HepG2 (cell line): ENCODE data around the gene ZNF445. TPM values are rescaled to one million over a fixed set of nuclear protein-coding genes. Genes with fewer than 3 reads are reported as not detected.
"Not testable (repeated sequence)": the region's sequence is repeated elsewhere in the genome, so short reads cannot be mapped to it uniquely, and the experiment has no call there.

Experiments
- ATAC-seq: fragments of 200-7000 bp; cut with Tn5 transposase; 3 replicates; pipeline ENCODE4 v1.9.1; 2020; ENCODE audit warnings: mild to moderate bottlenecking, moderate library complexity
- BruUV-seq: library from RNA; stranded (reverse); fragments of 400-500 nt; replicated peaks from 2 replicates; lab custom pipeline; 2021; lab: Mats Ljungman, UMichigan
- CTCF ChIA-PET: fragments of 300-600 bp; formaldehyde crosslinking; extraction: SDS; loops from one replicate; lab custom pipeline; 2021; ENCODE audit warnings: low total read pairs, inconsistent platforms, low intra/inter-chr PET ratio; lab: Yijun Ruan, JAX
- POLR2A ChIA-PET: fragments of 350-600 bp; sonication (Branson Sonifier 250); formaldehyde crosslinking; loops from one replicate; lab custom pipeline; 2020; ENCODE audit warnings: antibody characterized with exemption, inconsistent platforms; lab: Yijun Ruan, JAX
- DNase-seq: peaks from one replicate; pipeline ENCODE4 v3.0.0-alpha.2; 2015; ENCODE audit warnings: low spot score
- FAIRE-seq: peaks from 3 replicates; lab custom pipeline; 2011; peaks lifted over from hg19 to GRCh38; lab: Jason Lieb, UNC
- H2AFZ ChIP-seq: one replicate; pipeline ENCODE4 v1.6.1; 2011; ENCODE audit warnings: low read length, inconsistent platforms
- H3K27ac ChIP-seq: fragments of 300-600 bp; 3 replicates; pipeline ENCODE4 v1.8.0; 2011; ENCODE audit warnings: mixed run types, mild to moderate bottlenecking, mixed read lengths, low read length, inconsistent platforms; ENCODE audit not compliant: insufficient read depth; ENCODE audit errors: extremely low read length
- H3K27me3 ChIP-seq, 2 experiments: fragments of 200-600 bp in 1 of 2; 2 replicates in 1 of 2; 3 replicates in 1 of 2; pipeline versions ENCODE4 v1.6.0 to v1.8.0; 2011; ENCODE audit warnings: low read length in 2 of 2, mild to moderate bottlenecking in 2 of 2, moderate library complexity in 2 of 2, inconsistent platforms in 1 of 2; ENCODE audit not compliant: insufficient read depth in 2 of 2, control insufficient read depth in 1 of 2
- H3K36me3 ChIP-seq, 2 experiments: fragments of 200-600 bp in 1 of 2; replicated peaks in 1 of 2; 2 replicates in 1 of 2; 3 replicates in 1 of 2; pipeline versions ENCODE4 v1.5.1 to v1.8.0; 2011; ENCODE audit warnings: low read length in 2 of 2, inconsistent platforms in 1 of 2; ENCODE audit not compliant: insufficient read depth in 2 of 2, control insufficient read depth in 1 of 2
- H3K4me1 ChIP-seq: 2 replicates; pipeline ENCODE4 v1.5.1; 2012; ENCODE audit warnings: low read length, inconsistent platforms; ENCODE audit not compliant: insufficient read depth
- H3K4me2 ChIP-seq: 2 replicates; pipeline ENCODE4 v1.6.0; 2011; ENCODE audit warnings: low read depth, low read length, inconsistent platforms
- H3K4me3 ChIP-seq, 3 experiments: fragments of 200-600 bp in 1 of 3; sonication (generic), shearing (Covaris generic) in 1 of 3; replicated peaks in 1 of 3; 2 replicates each; pipeline ENCODE4 v1.5.1; 2011 to 2016; ENCODE audit warnings: low read length in 3 of 3, inconsistent platforms in 2 of 3, low read depth in 2 of 3, mild to moderate bottlenecking in 2 of 3, control low read depth in 1 of 3, mixed read lengths in 1 of 3; ENCODE audit not compliant: insufficient read depth in 1 of 3
- H3K79me2 ChIP-seq: one replicate; pipeline ENCODE4 v1.6.1; 2011; ENCODE audit warnings: low read length, inconsistent platforms; ENCODE audit not compliant: insufficient read depth
- H3K9ac ChIP-seq: 2 replicates; pipeline ENCODE4 v1.6.0; 2011; ENCODE audit warnings: mild to moderate bottlenecking, low read depth, low read length, inconsistent platforms; ENCODE audit not compliant: insufficient read depth
- H3K9me3 ChIP-seq: 2 replicates; pipeline ENCODE4 v1.5.1; 2012; ENCODE audit warnings: mild to moderate bottlenecking, low read length
- H4K20me1 ChIP-seq: 2 replicates; pipeline ENCODE4 v1.6.0; 2011; ENCODE audit warnings: inconsistent platforms, mild to moderate bottlenecking, low read length, moderate library complexity; ENCODE audit not compliant: insufficient read depth
- NFAT5 ChIP-seq: sonication (generic); formaldehyde crosslinking; IDR thresholded peaks from 2 replicates; pipeline ENCODE4 v1.4.0; 2020; ENCODE audit warnings: missing genetic modification reagents
- SP1 ChIP-seq, 2 experiments: fragments of 450-650 bp in 1 of 2; sonication (generic) in 1 of 2; formaldehyde crosslinking in 1 of 2; IDR thresholded peaks; 2 replicates each; pipeline versions ENCODE4 v1.4.0 to v1.6.1; 2016 to 2020; ENCODE audit warnings: missing genetic modification reagents in 1 of 2
- ZEB1 ChIP-seq: IDR thresholded peaks from 2 replicates; pipeline ENCODE4 v1.6.1; 2012; ENCODE audit warnings: mild to moderate bottlenecking, low read depth, inconsistent platforms; ENCODE audit not compliant: insufficient replicate concordance
- WGBS: methylation state at CpG from one replicate; pipeline ENCODE4 v1.1.6; 2017; ENCODE audit warnings: low lambda C conversion rate; 5-methylcytosine and 5-hydroxymethylcytosine counted together
- in situ Hi-C: cut with HindIII; loops from 2 replicates; pipeline ENCODE4 v1.10.0; 2017; ENCODE audit warnings: low pct_unique_long_range_greater_than_20kb; ENCODE audit not compliant: extremely low pct_ligation_motif_present
- intact Hi-C: fragments of 100-400 bp; cut with micrococcal nuclease; formaldehyde crosslinking; loops from one replicate; pipeline ENCODE4 v1.10.0; 2022; ENCODE audit not compliant: unreplicated experiment
- polyA plus RNA-seq, 8 experiments: library from polyadenylated mRNA; depleted of rRNA in 3 of 8; stranded (reverse) in 7 of 8; unstranded in 1 of 8; fragments of >200 nt; fragmentation: Illumina TruSeq in 4 of 8; extraction: Trizol in 4 of 8; gene quantifications; 2 replicates each; pipeline versions ENCODE4 v1.2.1 to v1.2.3, GENCODE V29; 2011 to 2016; ENCODE audit warnings: low read depth in 4 of 8, missing spikeins in 1 of 8, mixed read lengths in 1 of 8; ENCODE audit not compliant: insufficient read depth in 1 of 8
- total RNA-seq, 5 experiments: library from RNA; depleted of rRNA; stranded (reverse); fragments of >200 nt; fragmentation: Illumina TruSeq; extraction: Trizol; gene quantifications; 2 replicates each; pipeline ENCODE4 v1.2.3, GENCODE V29; 2016; ENCODE audit warnings: low read depth in 1 of 5

Gene ZNF445
- total and polyA plus RNA-seq, 2 of the 13 experiments (the other 11 are each of a cell fraction or from before 2014, with no cell fraction given), result 4.4 to 10.3 TPM

- TF ChIP-seq ZEB1 (no peak), SP1 (IDR thresholded peaks at IDR 0.05) (no peak), SP1 (CRISPR knock-in tag; IDR thresholded peaks at IDR 0.05) (no peak), NFAT5 (CRISPR knock-in tag) (no peak)
Measured at GRCh38 chr3:44464509-44464908, 13.0 kb downstream of the ZNF445 start (continued).

- in situ Hi-C loops, H3K9me3 ChIP-seq, FAIRE-seq, H3K4me2 ChIP-seq, DNase-seq, H3K9ac ChIP-seq, H4K20me1 ChIP-seq, CTCF ChIA-PET, H2AFZ ChIP-seq, intact Hi-C loops, H3K27ac ChIP-seq, H3K4me3 ChIP-seq, BruUV-seq, ATAC-seq, H3K27me3 ChIP-seq, H3K79me2 ChIP-seq: not testable (repeated sequence)
- POLR2A ChIA-PET, result interaction anchor here (1.3 to 1.8 kb wide), 2 partner anchors 20 to 122 kb away, joined by 3 to 8 read pairs; partner anchors contain the start of gene TCAIM
- 100% methylated on average over 4 of the region's 4 CpGs for WGBS
- peaks cover 12 to 45% of the 10 kb centered on the region in 2 experiments; a peak in 4 of 5 replicates for H3K36me3 ChIP-seq
- peaks cover 12% of the 10 kb centered on the region for H3K4me1 ChIP-seq
Measured at GRCh38 chr3:44460050-44460449, 17.4 kb downstream of the ZNF445 start.
